ENCODE data around the gene PRG2. TPM values are rescaled to one million over a fixed set of nuclear protein-coding genes. Genes with fewer than 3 reads are reported as not detected.
"Not testable (repeated sequence)": the region's sequence is repeated elsewhere in the genome, so short reads cannot be mapped to it uniquely, and the experiment has no call there.

The PRG2 gene
- total RNA-seq, 1 experiment from 2014 or later: not detected

DNA sequence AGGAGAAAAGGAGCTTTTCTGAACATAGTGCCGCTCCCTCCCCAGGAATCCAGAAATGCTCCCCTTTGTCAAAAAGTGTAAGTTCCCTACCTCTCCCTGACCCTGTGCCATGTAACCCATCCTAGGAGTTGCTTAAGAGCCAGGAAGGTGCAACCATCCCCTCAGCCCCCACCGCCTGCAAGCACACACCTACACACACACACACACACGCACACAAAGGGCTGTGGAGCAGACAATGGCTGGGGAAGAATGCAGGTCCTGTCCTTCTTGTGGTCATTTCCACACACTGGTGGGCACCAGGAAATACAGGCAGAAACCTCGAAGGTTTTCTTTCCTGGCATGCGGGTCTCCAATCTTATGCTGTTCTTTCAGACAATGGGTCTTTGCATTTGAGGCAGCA, 51.1 kb downstream of the PRG2 start:
- H3K4me3 ChIP-seq (ENCODE audit: low read length): no peak overlapping the region
- H3K9me2 ChIP-seq (replicated peaks; ENCODE audit: insufficient read depth, low read length): no peaks in the 10 kb centered on the region
- H3K27ac ChIP-seq (ENCODE audit: low read length): no peak overlapping the region
- H3K9ac ChIP-seq (ENCODE audit: low read length): no peak overlapping the region
- DNase-seq: no peak
- H2AFZ ChIP-seq (ENCODE audit: low read length): no peak overlapping the region
- H3K4me1 ChIP-seq (ENCODE audit: low read length): peaks cover 26% of the 10 kb centered on the region
- peaks cover 16% of the 10 kb centered on the region for H3K79me2 ChIP-seq (ENCODE audit: low read length)
- H3K36me3 ChIP-seq (ENCODE audit: insufficient read depth, low read length): no peaks in the 10 kb centered on the region
- no peaks in the 10 kb centered on the region for H3K9me3 ChIP-seq (ENCODE audit: low read length)
- H3K4me2 ChIP-seq (ENCODE audit: low read depth, low read length, poor library complexity, severe bottlenecking): no peak overlapping the region
- H3K27me3 ChIP-seq (ENCODE audit: low read length): no peaks in the 10 kb centered on the region
- no peaks in the 10 kb centered on the region; the same call in 1 of the 2 replicates for H4K20me1 ChIP-seq (ENCODE audit: insufficient read depth, low read depth, low read length)

GRCh38 chr11:57338142-57338541, 52.3 kb downstream of the PRG2 start, which contains the start of gene P2RX3:
TSS of gene P2RX3 (plus strand) at chr11:57338352. CDS start at chr11:57338551, 199 bp downstream.
- Histone ChIP-seq H3K9me2 (replicated peaks; ENCODE audit: insufficient read depth, low read length) (no peaks in the 10 kb centered on the region), H4K20me1 (ENCODE audit: insufficient read depth, low read depth, low read length) (no peaks in the 10 kb centered on the region; the same call in 1 of the 2 replicates), H3K27me3 (ENCODE audit: low read length) (no peaks in the 10 kb centered on the region), H3K9ac (ENCODE audit: low read length) (no peak within 1 kb of the TSS), H3K9me3 (ENCODE audit: low read length) (no peaks in the 10 kb centered on the region), H3K4me1 (ENCODE audit: low read length) (peaks cover 37% of the 10 kb centered on the region), H3K79me2 (ENCODE audit: low read length) (peaks cover 28% of the 10 kb centered on the region), H3K4me2 (ENCODE audit: low read depth, low read length, poor library complexity, severe bottlenecking) (no peak within 1 kb of the TSS), H3K36me3 (ENCODE audit: insufficient read depth, low read length) (peaks cover 11% of the 10 kb centered on the region; the same call in 1 of the 2 replicates), H2AFZ (ENCODE audit: low read length) (no peak within 1 kb of the TSS), H3K27ac (ENCODE audit: low read length) (no peak within 1 kb of the TSS), H3K4me3 (ENCODE audit: low read length) (no peak within 1 kb of the TSS)
- DNase-seq: no peak

DNA sequence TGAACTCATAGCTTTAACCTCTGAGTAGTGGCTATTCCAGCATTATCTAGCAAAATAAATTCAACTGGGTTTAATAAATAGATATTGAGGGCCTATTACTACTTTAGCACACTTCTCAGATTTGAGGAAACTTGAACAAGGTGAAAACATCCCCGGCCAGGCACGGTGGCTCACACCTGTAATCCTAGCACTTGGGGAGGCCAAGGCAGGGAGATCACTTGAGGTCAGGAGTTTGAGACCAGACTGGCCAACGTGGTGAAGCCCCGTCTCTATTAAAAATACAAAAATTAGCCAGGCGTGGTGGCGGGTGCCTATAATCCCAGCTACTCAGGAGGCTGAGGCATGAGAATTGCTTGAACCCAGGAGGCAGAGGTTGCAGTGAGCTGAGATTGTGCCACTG, 53.6 kb downstream of the PRG2 start:
- H3K4me3 ChIP-seq (ENCODE audit: low read length); H3K9me3 ChIP-seq (ENCODE audit: low read length); H3K27me3 ChIP-seq (ENCODE audit: low read length); H2AFZ ChIP-seq (ENCODE audit: low read length); H4K20me1 ChIP-seq (ENCODE audit: insufficient read depth, low read depth, low read length); H3K9me2 ChIP-seq (replicated peaks; ENCODE audit: insufficient read depth, low read length); DNase-seq; H3K27ac ChIP-seq (ENCODE audit: low read length): not testable (repeated sequence)
- Histone ChIP-seq H3K4me1 (ENCODE audit: low read length) (peaks cover 37% of the 10 kb centered on the region), H3K9ac (ENCODE audit: low read length) (peak overlapping the region; percentile 97), H3K4me2 (ENCODE audit: low read depth, low read length, poor library complexity, severe bottlenecking) (peak overlapping the region; percentile 94), H3K36me3 (ENCODE audit: insufficient read depth, low read length) (peaks cover 24% of the 10 kb centered on the region), H3K79me2 (ENCODE audit: low read length) (peaks cover 39% of the 10 kb centered on the region)

Other genes with a start within 250 kb of the PRG2 start
- gene LRRC55, start 208.7 kb downstream of the PRG2 start, total RNA-seq (2014; rRNA removed; shearing (Covaris generic); ENCODE audit: low replicate concordance): not detected in 2 replicates
- not detected in 2 replicates for gene APLNR, start 153.4 kb downstream of the PRG2 start, total RNA-seq (2014; rRNA removed; shearing (Covaris generic); ENCODE audit: low replicate concordance)
- 11.6 and 21.9 TPM in 2 replicates for gene TNKS1BP1, start 65.7 kb downstream of the PRG2 start, total RNA-seq (2014; rRNA removed; shearing (Covaris generic); ENCODE audit: low replicate concordance)
- gene SSRP1, start 54.8 kb downstream of the PRG2 start, total RNA-seq (2014; rRNA removed; shearing (Covaris generic); ENCODE audit: low replicate concordance): 79.9 and 111 TPM in 2 replicates
- gene P2RX3, start 52.3 kb downstream of the PRG2 start, total RNA-seq (2014; rRNA removed; shearing (Covaris generic); ENCODE audit: low replicate concordance): not detected in 2 replicates
- not detected in 2 replicates for gene PRG3, start 9.5 kb downstream of the PRG2 start, total RNA-seq (2014; rRNA removed; shearing (Covaris generic); ENCODE audit: low replicate concordance)
- 56.6 and 69.3 TPM in 2 replicates for gene SLC43A3, start 36.5 kb upstream of the PRG2 start, total RNA-seq (2014; rRNA removed; shearing (Covaris generic); ENCODE audit: low replicate concordance)
- gene RTN4RL2, start 69.9 kb upstream of the PRG2 start, total RNA-seq (2014; rRNA removed; shearing (Covaris generic); ENCODE audit: low replicate concordance): 0.07 TPM in 1 of 2 replicates, not detected in the other
- gene SLC43A1, start 125.1 kb upstream of the PRG2 start, total RNA-seq (2014; rRNA removed; shearing (Covaris generic); ENCODE audit: low replicate concordance): 238 and 244 TPM in 2 replicates
- gene TIMM10, start 140.1 kb upstream of the PRG2 start, total RNA-seq (2014; rRNA removed; shearing (Covaris generic); ENCODE audit: low replicate concordance): 48.0 and 49.8 TPM in 2 replicates
- not detected in 2 replicates for gene SMTNL1, start 146.9 kb upstream of the PRG2 start, total RNA-seq (2014; rRNA removed; shearing (Covaris generic); ENCODE audit: low replicate concordance)
- 123 and 129 TPM in 2 replicates for gene UBE2L6, start 177.0 kb upstream of the PRG2 start, total RNA-seq (2014; rRNA removed; shearing (Covaris generic); ENCODE audit: low replicate concordance)
- gene SERPING1, start 207.0 kb upstream of the PRG2 start, total RNA-seq (2014; rRNA removed; shearing (Covaris generic); ENCODE audit: low replicate concordance): not detected in 2 replicates